ENCODE data around the gene STX10.
"Not testable (repeated sequence)": the region's sequence is repeated elsewhere in the genome, so short reads cannot be mapped to it uniquely, and the experiment has no call there.

Gene STX10

GRCh38 chr19:13150187-13150930, at the start of gene STX10, which contains the start of gene IER2:
STX10 (minus strand) TSS chr19:13150375; CDS start chr19:13150173, 202 bp downstream.
IER2 (plus strand) TSS chr19:13150411; CDS start chr19:13153187, 2,776 bp downstream.
- DNase-seq (ENCODE audit: low read depth): no peak

GRCh38 chr19:13198634-13199033, 48.5 kb upstream of the STX10 start:
- DNase-seq (ENCODE audit: low read depth): no peak

- no peak for DNase-seq (ENCODE audit: low read depth)
These were observed 45.5 kb upstream of the STX10 start for GRCh38 chr19:13195678-13196077.

- no peak for DNase-seq (ENCODE audit: low read depth)
These were observed 40.8 kb upstream of the STX10 start for GRCh38 chr19:13190781-13191540.

GRCh38 chr19:13189600-13189999, 39.4 kb upstream of the STX10 start:
- no peak for DNase-seq (ENCODE audit: low read depth)

GRCh38 chr19:13187419-13187818, 37.2 kb upstream of the STX10 start:
- DNase-seq (ENCODE audit: low read depth): no peak

- DNase-seq (ENCODE audit: low read depth): not testable (repeated sequence)
These were observed 36.5 kb upstream of the STX10 start for GRCh38 chr19:13186688-13187087.

GRCh38 chr19:13185763-13186657, 35.8 kb upstream of the STX10 start:
- not testable (repeated sequence) for DNase-seq (ENCODE audit: low read depth)

- DNase-seq (ENCODE audit: low read depth): not testable (repeated sequence)
These were observed 34.8 kb upstream of the STX10 start for GRCh38 chr19:13184926-13185325.

GRCh38 chr19:13181747-13182388, 31.7 kb upstream of the STX10 start:
- no peak for DNase-seq (ENCODE audit: low read depth)

- not testable (repeated sequence) for DNase-seq (ENCODE audit: low read depth)
These were observed 28.1 kb upstream of the STX10 start for GRCh38 chr19:13178291-13178690.

GRCh38 chr19:13177584-13177983, 27.4 kb upstream of the STX10 start:
- DNase-seq (ENCODE audit: low read depth): not testable (repeated sequence)

GRCh38 chr19:13176345-13176744, 26.2 kb upstream of the STX10 start:
- DNase-seq (ENCODE audit: low read depth): no peak

GRCh38 chr19:13173139-13173737, 23.1 kb upstream of the STX10 start:
- no peak for DNase-seq (ENCODE audit: low read depth)

GRCh38 chr19:13172346-13173138, 22.4 kb upstream of the STX10 start:
- DNase-seq (ENCODE audit: low read depth): no peak

- no peak for DNase-seq (ENCODE audit: low read depth)
These were observed 21.0 kb upstream of the STX10 start for GRCh38 chr19:13171146-13171545.

GRCh38 chr19:13169769-13170168, 19.6 kb upstream of the STX10 start:
- no peak for DNase-seq (ENCODE audit: low read depth)

GRCh38 chr19:13166151-13166550, 16.0 kb upstream of the STX10 start:
- not testable (repeated sequence) for DNase-seq (ENCODE audit: low read depth)

- DNase-seq (ENCODE audit: low read depth): no peak
These were observed 15.2 kb upstream of the STX10 start for GRCh38 chr19:13165162-13165997.

Measured in HS-27A (cell line).